HFF-Myc (cell line): ENCODE results near the gene GORASP1.

Source experiments
- DNase-seq: peaks from one replicate; pipeline ENCODE4 v3.0.0-alpha.2; 2011; ENCODE audit warnings: low read depth; ENCODE audit errors: extremely low read depth
- H3K4me3 ChIP-seq: replicated peaks from 2 replicates; pipeline ENCODE4 v1.5.1; 2011; ENCODE audit warnings: low read depth, mild to moderate bottlenecking, control low read depth, low read length
- CTCF ChIP-seq: IDR thresholded peaks from 2 replicates; pipeline ENCODE4 v1.5.1; 2012; ENCODE audit warnings: mild to moderate bottlenecking, low read depth, low read length, control low read depth; ENCODE audit errors: missing control alignments

The GORASP1 gene

GRCh38 chr3:39107388-39108199 is at the start of gene GORASP1, which contains the start of gene TTC21A:
TSS of gene GORASP1 (minus strand) at chr3:39107627. CDS start at chr3:39107541, 86 bp downstream.
TSS of gene TTC21A (plus strand) at chr3:39107680. CDS start at chr3:39107838, 158 bp downstream.
- H3K4me3 ChIP-seq: peak within 1 kb of the TSS; percentile 93
- no peak for TF ChIP-seq CTCF
- peak; percentile 44 for DNase-seq

GRCh38 chr3:39156421-39156820 is 49.0 kb upstream of the GORASP1 start:
- H3K4me3 ChIP-seq: no peak overlapping the region
- TF ChIP-seq CTCF: no peak
- no peak for DNase-seq

GRCh38 chr3:39154280-39155021 is 47.0 kb upstream of the GORASP1 start:
- no peak overlapping the region for H3K4me3 ChIP-seq
- DNase-seq: no peak
- TF ChIP-seq CTCF: no peak

- TF ChIP-seq CTCF: no peak
- DNase-seq: no peak
- H3K4me3 ChIP-seq: peak overlapping the region; percentile 23; the same call in 1 of the 2 replicates
Observed at GRCh38 chr3:39153977-39154279, 46.5 kb upstream of the GORASP1 start.

GRCh38 chr3:39150803-39151631 is 43.6 kb upstream of the GORASP1 start:
- DNase-seq: peak; percentile 95
- H3K4me3 ChIP-seq: peak overlapping the region; percentile 78
- no peak for TF ChIP-seq CTCF

- DNase-seq: no peak
- H3K4me3 ChIP-seq: peak overlapping the region; percentile 78
- no peak for TF ChIP-seq CTCF
Observed at GRCh38 chr3:39150148-39150802, 42.8 kb upstream of the GORASP1 start.
